WTC11 (cell line): ENCODE measurements around the gene PAIP2. TPM values are rescaled to one million over a fixed set of nuclear protein-coding genes. Genes with fewer than 3 reads are reported as not detected.

Experiments
- ATAC-seq: fragments of 200-7000 bp; cut with Tn5 transposase; 2 replicates; pipeline ENCODE4 v1.10.0; 2021; ENCODE audit warnings: mild to moderate bottlenecking, moderate library complexity
- CTCF ChIA-PET: fragments of 300-600 bp; sonication (Branson Sonifier 250); formaldehyde crosslinking; loops from one replicate; lab custom pipeline; 2021; ENCODE audit warnings: antibody characterized with exemption; lab: Charles Lee
- POLR2A ChIA-PET: fragments of 350-600 bp; sonication (Branson Sonifier 250); formaldehyde crosslinking; loops from one replicate; lab custom pipeline; 2021; ENCODE audit warnings: antibody characterized with exemption; lab: Charles Lee
- DNase-seq: peaks from one replicate; pipeline ENCODE4 v3.0.0; 2021; ENCODE audit warnings: low spot score
- H3K27ac Mint-ChIP-seq: 2 replicates; pipeline ENCODE4 v1.8.0; 2021; ENCODE audit warnings: mixed read lengths
- H3K27me3 Mint-ChIP-seq: 2 replicates; pipeline ENCODE4 v1.8.0; 2021; ENCODE audit warnings: low read depth, mild to moderate bottlenecking, moderate library complexity, mixed read lengths
- H3K36me3 Mint-ChIP-seq: 2 replicates; pipeline ENCODE4 v1.8.0; 2021; ENCODE audit warnings: mixed read lengths
- H3K4me1 Mint-ChIP-seq: 2 replicates; pipeline ENCODE4 v1.8.0; 2022; ENCODE audit warnings: mixed read lengths
- H3K4me3 Mint-ChIP-seq: 2 replicates; pipeline ENCODE4 v1.8.0; 2021; ENCODE audit warnings: mild to moderate bottlenecking, moderate library complexity, mixed read lengths
- H3K9me3 Mint-ChIP-seq: 2 replicates; pipeline ENCODE4 v1.8.0; 2021; ENCODE audit warnings: mixed read lengths
- ATF1 ChIP-seq: sonication (generic); formaldehyde crosslinking; IDR thresholded peaks from 2 replicates; pipeline ENCODE4 v1.8.1; 2023; ENCODE audit warnings: mild to moderate bottlenecking, moderate library complexity, missing genetic modification reagents
- ATF2 ChIP-seq: sonication (generic); formaldehyde crosslinking; IDR thresholded peaks from 2 replicates; pipeline ENCODE4 v1.8.1; 2022; ENCODE audit warnings: low read depth, missing genetic modification reagents, borderline replicate concordance
- CBFB ChIP-seq: sonication (generic); formaldehyde crosslinking; IDR thresholded peaks from 2 replicates; pipeline ENCODE4 v1.8.1; 2022; ENCODE audit warnings: mild to moderate bottlenecking, low read depth, missing genetic modification reagents
- CDX4 ChIP-seq: fragments of 250-450 bp; sonication (Bioruptor Pico); IDR thresholded peaks from 2 replicates; pipeline ENCODE4 v1.9.0; 2021; ENCODE audit warnings: moderate library complexity, mild to moderate bottlenecking, inconsistent platforms, borderline replicate concordance
- CREM ChIP-seq: sonication (generic); formaldehyde crosslinking; IDR thresholded peaks from 2 replicates; pipeline ENCODE4 v1.8.1; 2022; ENCODE audit warnings: mild to moderate bottlenecking, missing genetic modification reagents, moderate library complexity
- GABPB1 ChIP-seq: sonication (generic); formaldehyde crosslinking; IDR thresholded peaks from 2 replicates; pipeline ENCODE4 v1.8.1; 2023; ENCODE audit warnings: mild to moderate bottlenecking, missing genetic modification reagents
- JAZF1 ChIP-seq: fragments of 250-450 bp; sonication (Bioruptor Pico); IDR thresholded peaks from 2 replicates; pipeline ENCODE4 v1.9.0; 2021; ENCODE audit warnings: moderate library complexity, mild to moderate bottlenecking, inconsistent platforms
- MLX ChIP-seq: sonication (generic); formaldehyde crosslinking; IDR thresholded peaks from 2 replicates; pipeline ENCODE4 v1.8.1; 2023; ENCODE audit warnings: mild to moderate bottlenecking, missing genetic modification reagents, moderate library complexity
- MXD4 ChIP-seq: fragments of 250-450 bp; sonication (Bioruptor Pico); IDR thresholded peaks from 2 replicates; pipeline ENCODE4 v1.8.0; 2021; ENCODE audit warnings: mild to moderate bottlenecking, moderate library complexity, borderline replicate concordance
- NFE2L1 ChIP-seq: sonication (generic); formaldehyde crosslinking; IDR thresholded peaks from 2 replicates; pipeline ENCODE4 v1.8.1; 2023; ENCODE audit warnings: missing genetic modification reagents
- NR1H2 ChIP-seq: sonication (generic); formaldehyde crosslinking; IDR thresholded peaks from 2 replicates; pipeline ENCODE4 v1.9.0; 2021; ENCODE audit warnings: mild to moderate bottlenecking, moderate library complexity, missing genetic modification reagents
- NR3C1 ChIP-seq: sonication (generic); formaldehyde crosslinking; conservative IDR thresholded peaks from 2 replicates; pipeline ENCODE4 v1.8.1; 2023; ENCODE audit warnings: low read depth, mild to moderate bottlenecking, missing genetic modification reagents
- OVOL2 ChIP-seq: fragments of 250-450 bp; sonication (Bioruptor Pico); IDR thresholded peaks from 2 replicates; pipeline ENCODE4 v1.9.0; 2021; ENCODE audit warnings: mild to moderate bottlenecking, borderline replicate concordance
- RORB ChIP-seq: fragments of 250-450 bp; sonication (Bioruptor Pico); IDR thresholded peaks from 2 replicates; pipeline ENCODE4 v1.9.0; 2021; ENCODE audit warnings: mild to moderate bottlenecking
- TCF7 ChIP-seq: sonication (generic); formaldehyde crosslinking; IDR thresholded peaks from 2 replicates; pipeline ENCODE4 v1.8.0; 2022; ENCODE audit warnings: mild to moderate bottlenecking, low read depth, missing genetic modification reagents, moderate library complexity
- TEAD4 ChIP-seq: sonication (generic); formaldehyde crosslinking; IDR thresholded peaks from 2 replicates; pipeline ENCODE4 v1.8.0; 2022; ENCODE audit warnings: mild to moderate bottlenecking, missing genetic modification reagents
- TP53 ChIP-seq: sonication (generic); formaldehyde crosslinking; IDR thresholded peaks from 2 replicates; pipeline ENCODE4 v1.8.1; 2023; ENCODE audit warnings: mild to moderate bottlenecking, missing genetic modification reagents
- USF2 ChIP-seq: sonication (generic); formaldehyde crosslinking; IDR thresholded peaks from 2 replicates; pipeline ENCODE4 v1.8.1; 2023; ENCODE audit warnings: mild to moderate bottlenecking, missing genetic modification reagents, moderate library complexity
- ZMAT4 ChIP-seq: fragments of 250-450 bp; sonication (Bioruptor Pico); IDR thresholded peaks from 2 replicates; pipeline ENCODE4 v1.9.0; 2021; ENCODE audit warnings: mild to moderate bottlenecking
- ZNF138 ChIP-seq: sonication (generic); formaldehyde crosslinking; conservative IDR thresholded peaks from 2 replicates; pipeline ENCODE4 v1.8.1; 2022; ENCODE audit warnings: mild to moderate bottlenecking, moderate library complexity, missing genetic modification reagents
- ZNF425 ChIP-seq: fragments of 250-450 bp; sonication (Bioruptor Pico); conservative IDR thresholded peaks from 2 replicates; pipeline ENCODE4 v1.9.0; 2021; ENCODE audit warnings: mild to moderate bottlenecking
- ZNF532 ChIP-seq: fragments of 250-450 bp; sonication (Bioruptor Pico); IDR thresholded peaks from 2 replicates; pipeline ENCODE4 v1.9.0; 2021; ENCODE audit warnings: mild to moderate bottlenecking, borderline replicate concordance
- total RNA-seq: library from RNA; stranded (reverse); gene quantifications from 3 replicates; pipeline ENCODE4 v1.2.3, GENCODE V29; 2021

Gene PAIP2
- total RNA-seq, 1 experiment from 2014 or later, result 126 TPM

- no peaks in the 10 kb centered on the region for H3K27me3 Mint-ChIP-seq
- no peaks in the 10 kb centered on the region for H3K4me1 Mint-ChIP-seq
- no peak for TF ChIP-seq NR3C1 (CRISPR knock-in tag)
- no peak for TF ChIP-seq CBFB
- no peak for TF ChIP-seq JAZF1
- TF ChIP-seq TEAD4, result no peak
- no peak for TF ChIP-seq ATF2 (CRISPR knock-in tag)
- TF ChIP-seq MLX (CRISPR knock-in tag), result no peak
- no peak for TF ChIP-seq USF2 (CRISPR knock-in tag)
- TF ChIP-seq CREM (CRISPR knock-in tag), result no peak
- TF ChIP-seq NR1H2 (CRISPR knock-in tag), result no peak
- no peak for TF ChIP-seq CDX4 (CRISPR knock-in tag)
- TF ChIP-seq ZNF138, result no peak
- TF ChIP-seq TP53, result no peak
- no peak for DNase-seq
- ChIA-PET CTCF (interaction anchor here (0.6 to 1.7 kb wide), 5 partner anchors 8 to 172 kb away, joined by 3 to 7 read pairs (median 6); no protein-coding TSS in a partner anchor), POLR2A (no interaction called here)
- no peak overlapping the region; the same call in 1 of the 2 replicates for H3K27ac Mint-ChIP-seq
- ATAC-seq, result no peak
- H3K4me3 Mint-ChIP-seq, result no peak overlapping the region
- peaks cover 4% of the 10 kb centered on the region; the same call in 1 of the 2 replicates for H3K36me3 Mint-ChIP-seq
- H3K9me3 Mint-ChIP-seq, result no peaks in the 10 kb centered on the region
These were observed 69.6 kb downstream of the PAIP2 start for GRCh38 chr5:139410993-139411828.

- Mint-ChIP-seq H3K9me3 (no peaks in the 10 kb centered on the region), H3K27ac (no peak overlapping the region), H3K36me3 (peaks cover 4% of the 10 kb centered on the region; the same call in 1 of the 2 replicates), H3K4me1 (no peaks in the 10 kb centered on the region), H3K4me3 (no peak overlapping the region), H3K27me3 (no peaks in the 10 kb centered on the region)
- TF ChIP-seq GABPB1 (CRISPR knock-in tag), result no peak
- DNase-seq (no peak), ATAC-seq (no peak)
- ChIA-PET POLR2A (no interaction called here), CTCF (no interaction called here)
These were observed 71.5 kb downstream of the PAIP2 start for GRCh38 chr5:139413153-139413552.

- Mint-ChIP-seq H3K9me3 (no peaks in the 10 kb centered on the region), H3K27ac (no peak overlapping the region), H3K4me3 (no peak overlapping the region), H3K4me1 (no peaks in the 10 kb centered on the region), H3K27me3 (no peaks in the 10 kb centered on the region; the same call in 1 of the 2 replicates), H3K36me3 (peaks cover 12% of the 10 kb centered on the region)
- ATAC-seq (no peak), DNase-seq (no peak)
- ChIA-PET POLR2A (no interaction called here), CTCF (interaction anchor here (0.9 kb wide), 1 partner anchor 11 kb away, joined by 3 read pairs; no protein-coding TSS in a partner anchor)
- TF ChIP-seq ZNF532 (CRISPR knock-in tag) (no peak), ZNF425 (CRISPR knock-in tag) (no peak), ATF1 (CRISPR knock-in tag) (no peak), MXD4 (no peak), RORB (CRISPR knock-in tag) (no peak), ZMAT4 (CRISPR knock-in tag) (no peak), OVOL2 (CRISPR knock-in tag) (no peak), TCF7 (CRISPR knock-in tag) (no peak), NFE2L1 (CRISPR knock-in tag) (no peak)
These were observed 72.3 kb downstream of the PAIP2 start for GRCh38 chr5:139413963-139414362.
